DND-41 (cell line): ENCODE data around the gene SCYL2.

ENCODE experiments used
- EZH2 ChIP-seq: IDR thresholded peaks from 3 replicates; pipeline ENCODE4 v1.6.1; 2012; ENCODE audit warnings: borderline replicate concordance, low read depth, mild to moderate bottlenecking, moderate library complexity, low read length, inconsistent platforms; ENCODE audit not compliant: severe bottlenecking
- TF ChIP-seq, protein P1 (sequence below): IDR thresholded peaks from 2 replicates; pipeline ENCODE4 v1.5.1; 2012; ENCODE audit warnings: borderline replicate concordance, low read length, moderate library complexity, mild to moderate bottlenecking; ENCODE audit not compliant: poor library complexity, severe bottlenecking; ENCODE audit errors: extremely low read depth

DNA sequence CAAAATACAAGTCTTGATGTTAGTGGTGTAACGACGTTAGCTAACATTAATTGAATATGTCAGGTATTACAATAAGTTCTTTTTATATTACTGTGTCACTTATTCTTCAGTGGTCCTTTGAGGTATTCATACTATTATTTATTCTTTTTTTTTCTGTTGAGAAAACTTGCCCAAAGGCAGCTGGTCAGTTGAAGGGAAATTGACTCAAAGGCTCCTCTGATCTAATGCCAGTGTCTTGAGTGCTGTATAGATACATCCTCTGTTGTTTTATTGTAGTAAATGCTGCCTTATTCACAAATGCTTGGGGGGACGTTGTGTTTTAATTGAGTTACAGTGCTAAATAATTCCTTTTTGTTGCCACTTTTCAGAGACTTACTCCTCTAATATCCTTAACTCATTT, 23.0 kb downstream of the SCYL2 start:
- TF ChIP-seq, protein P1, sequence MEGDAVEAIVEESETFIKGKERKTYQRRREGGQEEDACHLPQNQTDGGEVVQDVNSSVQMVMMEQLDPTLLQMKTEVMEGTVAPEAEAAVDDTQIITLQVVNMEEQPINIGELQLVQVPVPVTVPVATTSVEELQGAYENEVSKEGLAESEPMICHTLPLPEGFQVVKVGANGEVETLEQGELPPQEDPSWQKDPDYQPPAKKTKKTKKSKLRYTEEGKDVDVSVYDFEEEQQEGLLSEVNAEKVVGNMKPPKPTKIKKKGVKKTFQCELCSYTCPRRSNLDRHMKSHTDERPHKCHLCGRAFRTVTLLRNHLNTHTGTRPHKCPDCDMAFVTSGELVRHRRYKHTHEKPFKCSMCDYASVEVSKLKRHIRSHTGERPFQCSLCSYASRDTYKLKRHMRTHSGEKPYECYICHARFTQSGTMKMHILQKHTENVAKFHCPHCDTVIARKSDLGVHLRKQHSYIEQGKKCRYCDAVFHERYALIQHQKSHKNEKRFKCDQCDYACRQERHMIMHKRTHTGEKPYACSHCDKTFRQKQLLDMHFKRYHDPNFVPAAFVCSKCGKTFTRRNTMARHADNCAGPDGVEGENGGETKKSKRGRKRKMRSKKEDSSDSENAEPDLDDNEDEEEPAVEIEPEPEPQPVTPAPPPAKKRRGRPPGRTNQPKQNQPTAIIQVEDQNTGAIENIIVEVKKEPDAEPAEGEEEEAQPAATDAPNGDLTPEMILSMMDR, result no peak
- no peak for TF ChIP-seq EZH2
